Endothelial cell of umbilical vein (primary cell): ENCODE measurements around the gene GJB4. TPM values are rescaled to one million over a fixed set of nuclear protein-coding genes. Genes with fewer than 3 reads are reported as not detected.

ENCODE experiments used
- BruUV-seq: library from RNA; stranded (reverse); fragments of 400-500 nt; replicated peaks from 2 replicates; lab custom pipeline; 2021; lab: Mats Ljungman, UMichigan
- CTCF ChIA-PET: fragments of 300-600, 350-600 bp; sonication (Branson Sonifier 250); formaldehyde crosslinking; loops from one replicate; lab custom pipeline; 2021; ENCODE audit warnings: antibody characterized with exemption, inconsistent platforms; lab: Charles Lee
- POLR2A ChIA-PET: fragments of 300-600, 350-600 bp; sonication (Branson Sonifier 250); formaldehyde crosslinking; loops from one replicate; lab custom pipeline; 2021; ENCODE audit warnings: antibody characterized with exemption, inconsistent platforms; lab: Charles Lee
- DNase-seq: peaks from one replicate; pipeline ENCODE4 v3.0.0-alpha.2; 2011; ENCODE audit warnings: low read depth, low spot score
- FAIRE-seq: peaks from 2 replicates; lab custom pipeline; 2011; peaks lifted over from hg19 to GRCh38; lab: Jason Lieb, UNC
- H2AFZ ChIP-seq: 2 replicates; pipeline ENCODE4 v1.6.0; 2012; ENCODE audit warnings: low read depth, low read length, control low read depth, inconsistent platforms
- H3K27ac ChIP-seq: 2 replicates; pipeline ENCODE4 v1.5.1; 2011; ENCODE audit warnings: low read depth, mild to moderate bottlenecking, control low read depth, low read length, moderate library complexity; ENCODE audit not compliant: insufficient read depth
- H3K27me3 ChIP-seq, 2 experiments: 2 replicates each; pipeline versions ENCODE4 v1.6.0 to v1.6.1; 2011; ENCODE audit warnings: low read length in 2 of 2, mixed read lengths in 1 of 2; ENCODE audit not compliant: control insufficient read depth in 2 of 2, insufficient read depth in 2 of 2
- H3K36me3 ChIP-seq, 2 experiments: 2 replicates in 1 of 2; 3 replicates in 1 of 2; pipeline ENCODE4 v1.5.1; 2011; ENCODE audit warnings: low read length in 2 of 2, mild to moderate bottlenecking in 1 of 2, moderate library complexity in 1 of 2; ENCODE audit not compliant: control insufficient read depth in 2 of 2, insufficient read depth in 2 of 2; ENCODE audit errors: extremely low read depth in 1 of 2
- H3K4me1 ChIP-seq: 3 replicates; pipeline ENCODE4 v1.5.1; 2011; ENCODE audit warnings: mild to moderate bottlenecking, low read length; ENCODE audit not compliant: control insufficient read depth, insufficient read depth; ENCODE audit errors: extremely low read depth
- H3K4me2 ChIP-seq: 2 replicates; pipeline ENCODE4 v1.6.1; 2011; ENCODE audit warnings: low read length, control low read depth, mixed read lengths; ENCODE audit not compliant: insufficient read depth
- H3K4me3 ChIP-seq, 3 experiments: fragments of 200-600 bp in 1 of 3; sonication (generic), shearing (Covaris generic) in 1 of 3; replicated peaks in 1 of 3; 2 replicates each; pipeline ENCODE4 v1.5.1; 2011 to 2016; ENCODE audit warnings: control low read depth in 3 of 3, low read length in 3 of 3, mild to moderate bottlenecking in 2 of 3, inconsistent platforms in 1 of 3, low read depth in 1 of 3, moderate library complexity in 1 of 3; ENCODE audit not compliant: insufficient read depth in 1 of 3
- H3K79me2 ChIP-seq: 2 replicates; pipeline ENCODE4 v1.6.0; 2012; ENCODE audit warnings: low read length, inconsistent platforms; ENCODE audit not compliant: control insufficient read depth, insufficient read depth
- H3K9ac ChIP-seq: replicated peaks from 2 replicates; pipeline ENCODE3; 2011; ENCODE audit warnings: low read length, control low read depth; ENCODE audit not compliant: insufficient read depth; ENCODE audit errors: extremely low read depth
- H3K9me1 ChIP-seq: replicated peaks from 3 replicates; pipeline ENCODE4 v1.6.0; 2011; ENCODE audit warnings: mild to moderate bottlenecking, low read length; ENCODE audit not compliant: control insufficient read depth, insufficient read depth; ENCODE audit errors: extremely low read depth
- H3K9me3 ChIP-seq: replicated peaks from 2 replicates; pipeline ENCODE4 v1.5.1; 2012; ENCODE audit warnings: low read length, inconsistent platforms; ENCODE audit not compliant: control insufficient read depth, insufficient read depth
- H4K20me1 ChIP-seq: replicated peaks from 2 replicates; pipeline ENCODE3; 2011; ENCODE audit warnings: mild to moderate bottlenecking, low read length; ENCODE audit not compliant: control insufficient read depth, insufficient read depth; ENCODE audit errors: extremely low read depth
- EZH2 ChIP-seq: IDR thresholded peaks from 2 replicates; pipeline ENCODE4 v1.6.1; 2012; ENCODE audit warnings: borderline replicate concordance, low read depth, mild to moderate bottlenecking, moderate library complexity, low read length, inconsistent platforms; ENCODE audit not compliant: severe bottlenecking
- FOS ChIP-seq: IDR thresholded peaks from 2 replicates; pipeline ENCODE4 v1.6.1; 2011; ENCODE audit warnings: mild to moderate bottlenecking, low read length, moderate library complexity, borderline replicate concordance; ENCODE audit not compliant: insufficient read depth
- GATA2 ChIP-seq: IDR thresholded peaks from 2 replicates; pipeline ENCODE4 v1.7.0; 2011; ENCODE audit warnings: low read depth, mild to moderate bottlenecking, moderate library complexity, mixed read lengths, low read length; ENCODE audit not compliant: insufficient read length, insufficient read depth
- JUN ChIP-seq: IDR thresholded peaks from 2 replicates; pipeline ENCODE4 v1.6.1; 2011; ENCODE audit warnings: borderline replicate concordance, low read depth; ENCODE audit not compliant: insufficient read length, insufficient read depth
- MYC ChIP-seq: IDR thresholded peaks from one replicate; pipeline ENCODE4 v1.6.1; 2011; ENCODE audit warnings: mild to moderate bottlenecking, low read depth, low read length
- POLR2A ChIP-seq: IDR thresholded peaks from 2 replicates; pipeline ENCODE4 v1.6.1; 2012; ENCODE audit warnings: low read depth, mild to moderate bottlenecking, control low read depth, low read length
- POLR2AphosphoS5 ChIP-seq: IDR thresholded peaks from 2 replicates; pipeline ENCODE4 v1.6.1; 2012; ENCODE audit warnings: low read depth, mild to moderate bottlenecking, control low read depth, low read length, moderate library complexity; ENCODE audit not compliant: insufficient read depth
- dilution Hi-C: fragments of 300-500 bp; cut with MboI; formaldehyde crosslinking; loops from one replicate; pipeline ENCODE4 v1.15.0; 2019; ENCODE audit warnings: low sequenced_read_pairs; ENCODE audit not compliant: extremely low pct_ligation_motif_present
- intact Hi-C: fragments of 100-400 bp; cut with micrococcal nuclease; formaldehyde crosslinking; loops from one replicate; pipeline ENCODE4 v1.10.0; 2022
- polyA plus RNA-seq, 4 experiments: library from polyadenylated mRNA; depleted of rRNA in 3 of 4; stranded (reverse) in 3 of 4; unstranded in 1 of 4; fragments of >200 nt; gene quantifications; 2 replicates each; pipeline versions ENCODE4 v1.2.1 to v1.2.3, GENCODE V29; 2011 to 2012; ENCODE audit warnings: missing spikeins in 1 of 4
- total RNA-seq: library from RNA; stranded (reverse); gene quantifications from 2 replicates; pipeline ENCODE4 v1.2.3, GENCODE V29; 2021
- TF ChIP-seq, protein P1 (sequence below), 2 donors: IDR thresholded peaks; 1 replicate in 1 of 2; 2 replicates in 1 of 2; pipeline ENCODE4 v1.5.1; 2011; ENCODE audit warnings: low read length in 2 of 2, mild to moderate bottlenecking in 2 of 2, moderate library complexity in 2 of 2, control low read depth in 1 of 2, inconsistent platforms in 1 of 2, low read depth in 1 of 2; ENCODE audit not compliant: insufficient read depth in 1 of 2; ENCODE audit errors: extremely low read depth in 1 of 2
- TF ChIP-seq, protein P2 (sequence below): IDR thresholded peaks from 2 replicates; pipeline ENCODE4 v1.6.1; 2011; ENCODE audit not compliant: insufficient read depth, insufficient read length

Gene GJB4
- total and polyA plus RNA-seq, 2 donors (not counting 3 experiments of a cell fraction or from before 2014, with no cell fraction given), result not detected

DNA sequence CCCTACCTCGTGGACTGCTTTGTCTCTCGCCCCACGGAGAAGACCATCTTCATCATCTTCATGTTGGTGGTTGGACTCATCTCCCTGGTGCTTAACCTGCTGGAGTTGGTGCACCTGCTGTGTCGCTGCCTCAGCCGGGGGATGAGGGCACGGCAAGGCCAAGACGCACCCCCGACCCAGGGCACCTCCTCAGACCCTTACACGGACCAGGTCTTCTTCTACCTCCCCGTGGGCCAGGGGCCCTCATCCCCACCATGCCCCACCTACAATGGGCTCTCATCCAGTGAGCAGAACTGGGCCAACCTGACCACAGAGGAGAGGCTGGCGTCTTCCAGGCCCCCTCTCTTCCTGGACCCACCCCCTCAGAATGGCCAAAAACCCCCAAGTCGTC, 35.2 kb downstream of the GJB4 start:
- intact Hi-C loops, result no loop called here
- TF ChIP-seq EZH2, result no peak
- no peak for TF ChIP-seq FOS
- TF ChIP-seq POLR2A, result no peak
- TF ChIP-seq, protein P1, sequence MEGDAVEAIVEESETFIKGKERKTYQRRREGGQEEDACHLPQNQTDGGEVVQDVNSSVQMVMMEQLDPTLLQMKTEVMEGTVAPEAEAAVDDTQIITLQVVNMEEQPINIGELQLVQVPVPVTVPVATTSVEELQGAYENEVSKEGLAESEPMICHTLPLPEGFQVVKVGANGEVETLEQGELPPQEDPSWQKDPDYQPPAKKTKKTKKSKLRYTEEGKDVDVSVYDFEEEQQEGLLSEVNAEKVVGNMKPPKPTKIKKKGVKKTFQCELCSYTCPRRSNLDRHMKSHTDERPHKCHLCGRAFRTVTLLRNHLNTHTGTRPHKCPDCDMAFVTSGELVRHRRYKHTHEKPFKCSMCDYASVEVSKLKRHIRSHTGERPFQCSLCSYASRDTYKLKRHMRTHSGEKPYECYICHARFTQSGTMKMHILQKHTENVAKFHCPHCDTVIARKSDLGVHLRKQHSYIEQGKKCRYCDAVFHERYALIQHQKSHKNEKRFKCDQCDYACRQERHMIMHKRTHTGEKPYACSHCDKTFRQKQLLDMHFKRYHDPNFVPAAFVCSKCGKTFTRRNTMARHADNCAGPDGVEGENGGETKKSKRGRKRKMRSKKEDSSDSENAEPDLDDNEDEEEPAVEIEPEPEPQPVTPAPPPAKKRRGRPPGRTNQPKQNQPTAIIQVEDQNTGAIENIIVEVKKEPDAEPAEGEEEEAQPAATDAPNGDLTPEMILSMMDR (IDR thresholded peaks at IDR 0.05; ENCODE audit: extremely low read depth in 1 of 2, insufficient read depth in 1 of 2, low read depth in 1 of 2, low read length in 2 of 2), result no peak
- TF ChIP-seq GATA2, result no peak
- TF ChIP-seq, protein P2, sequence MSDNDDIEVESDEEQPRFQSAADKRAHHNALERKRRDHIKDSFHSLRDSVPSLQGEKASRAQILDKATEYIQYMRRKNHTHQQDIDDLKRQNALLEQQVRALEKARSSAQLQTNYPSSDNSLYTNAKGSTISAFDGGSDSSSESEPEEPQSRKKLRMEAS, result no peak
- no peak for TF ChIP-seq MYC
- TF ChIP-seq JUN, result no peak
- no peak for TF ChIP-seq POLR2AphosphoS5
- FAIRE-seq, result no peak

More for the DNA sequence above, 35.2 kb downstream of the GJB4 start:
- no peak overlapping the region for H3K27ac ChIP-seq
- H3K36me3 ChIP-seq, result peaks cover 0 to 15% of the 10 kb centered on the region in 2 experiments
- peaks cover 36% of the 10 kb centered on the region in 2 experiments for H3K27me3 ChIP-seq
- H3K9ac ChIP-seq, result no peak overlapping the region
- POLR2A ChIA-PET, result no interaction called here
- H3K4me2 ChIP-seq, result no peak overlapping the region
- peak overlapping the region in 1 of 3 experiments; percentile 52 for H3K4me3 ChIP-seq
- no peak overlapping the region for H2AFZ ChIP-seq
- H3K9me3 ChIP-seq, result no peaks in the 10 kb centered on the region
- H4K20me1 ChIP-seq, result no peaks in the 10 kb centered on the region
- no TSS peak for BruUV-seq
- no peak for DNase-seq
- H3K9me1 ChIP-seq, result no peaks in the 10 kb centered on the region
- dilution Hi-C loops, result no loop called here
- no peaks in the 10 kb centered on the region for H3K79me2 ChIP-seq
- H3K4me1 ChIP-seq, result no peaks in the 10 kb centered on the region
- CTCF ChIA-PET, result interaction anchor here (0.6 kb wide), 1 partner anchor 8 kb away, joined by 3 read pairs; no protein-coding TSS in a partner anchor
